Caco-2 (cell line): ENCODE data around the gene IMMP2L. TPM values are rescaled to one million over a fixed set of nuclear protein-coding genes. Genes with fewer than 3 reads are reported as not detected.

ENCODE experiments used
- BruUV-seq: library from RNA; stranded (reverse); fragments of 400-500 nt; replicated peaks from 2 replicates; lab custom pipeline; 2021; lab: Mats Ljungman, UMichigan
- CTCF ChIA-PET: fragments of 300-600 bp; sonication (Branson Sonifier 250); formaldehyde crosslinking; loops from one replicate; lab custom pipeline; 2022; ENCODE audit warnings: antibody characterized with exemption; lab: Charles Lee
- POLR2A ChIA-PET: fragments of 300-600 bp; sonication (Branson Sonifier 250); formaldehyde crosslinking; loops from one replicate; lab custom pipeline; 2022; ENCODE audit warnings: antibody characterized with exemption; lab: Charles Lee
- DNase-seq, 2 experiments: peaks; one replicate each; pipeline versions ENCODE4 v3.0.0 to v3.0.0-alpha.2; 2020 to 2022
- H3K27me3 ChIP-seq: replicated peaks from 2 replicates; pipeline ENCODE4 v1.6.0; 2011; ENCODE audit warnings: low read length; ENCODE audit not compliant: control insufficient read depth, insufficient read depth
- H3K36me3 ChIP-seq: 2 replicates; pipeline ENCODE4 v1.5.1; 2011; ENCODE audit warnings: low read length; ENCODE audit not compliant: control insufficient read depth, insufficient read depth
- H3K4me1 ChIP-seq: fragments of 250-450 bp; sonication (Bioruptor Pico); 2 replicates; pipeline ENCODE4 v1.5.1; 2020; ENCODE audit warnings: mild to moderate bottlenecking
- H3K4me3 ChIP-seq: 2 replicates; pipeline ENCODE4 v1.5.1; 2011; ENCODE audit warnings: low read depth, mild to moderate bottlenecking, control low read depth, low read length
- H3K9me3 ChIP-seq: fragments of 250-450 bp; sonication (Bioruptor Pico); 2 replicates; pipeline ENCODE4 v1.5.1; 2020; ENCODE audit warnings: mild to moderate bottlenecking, moderate library complexity
- H3K27ac Mint-ChIP-seq: one replicate; pipeline ENCODE4 v1.8.0; 2022; ENCODE audit warnings: mixed read lengths; ENCODE audit not compliant: unreplicated experiment
- H3K27me3 Mint-ChIP-seq: one replicate; pipeline ENCODE4 v1.8.0; 2022; ENCODE audit warnings: mixed read lengths; ENCODE audit not compliant: insufficient read depth, unreplicated experiment
- H3K36me3 Mint-ChIP-seq: one replicate; pipeline ENCODE4 v1.8.0; 2022; ENCODE audit warnings: mild to moderate bottlenecking, mixed read lengths; ENCODE audit not compliant: insufficient read depth, unreplicated experiment
- H3K4me1 Mint-ChIP-seq: one replicate; pipeline ENCODE4 v1.8.0; 2022; ENCODE audit warnings: low read depth, mixed read lengths; ENCODE audit not compliant: unreplicated experiment
- H3K4me3 Mint-ChIP-seq: one replicate; pipeline ENCODE4 v1.8.0; 2022; ENCODE audit warnings: mild to moderate bottlenecking, moderate library complexity, mixed read lengths; ENCODE audit not compliant: unreplicated experiment
- H3K9me3 Mint-ChIP-seq: one replicate; pipeline ENCODE4 v1.8.0; 2022; ENCODE audit warnings: mixed read lengths; ENCODE audit not compliant: unreplicated experiment
- intact Hi-C: fragments of 100-400 bp; cut with micrococcal nuclease; formaldehyde crosslinking; loops from one replicate; pipeline ENCODE4 v1.10.0; 2022; ENCODE audit not compliant: unreplicated experiment
- total RNA-seq: library from RNA; stranded (reverse); gene quantifications from 2 replicates; pipeline ENCODE4 v1.2.3, GENCODE V29; 2022
- TF ChIP-seq, protein P1 (sequence below), 2 experiments: fragments of 200-600 bp in 1 of 2; IDR thresholded peaks; 1 replicate in 1 of 2; 2 replicates in 1 of 2; pipeline versions ENCODE4 v1.5.1 to v1.8.0; 2011 to 2022; ENCODE audit warnings: antibody characterized with exemption in 1 of 2, control low read depth in 1 of 2, inconsistent platforms in 1 of 2, low read depth in 1 of 2, low read length in 1 of 2, mild to moderate bottlenecking in 1 of 2, moderate library complexity in 1 of 2; ENCODE audit not compliant: insufficient read depth in 1 of 2, severe bottlenecking in 1 of 2, unreplicated experiment in 1 of 2

IMMP2L gene
- total RNA-seq, 1 experiment from 2014 or later, result 9.5 TPM

DNA sequence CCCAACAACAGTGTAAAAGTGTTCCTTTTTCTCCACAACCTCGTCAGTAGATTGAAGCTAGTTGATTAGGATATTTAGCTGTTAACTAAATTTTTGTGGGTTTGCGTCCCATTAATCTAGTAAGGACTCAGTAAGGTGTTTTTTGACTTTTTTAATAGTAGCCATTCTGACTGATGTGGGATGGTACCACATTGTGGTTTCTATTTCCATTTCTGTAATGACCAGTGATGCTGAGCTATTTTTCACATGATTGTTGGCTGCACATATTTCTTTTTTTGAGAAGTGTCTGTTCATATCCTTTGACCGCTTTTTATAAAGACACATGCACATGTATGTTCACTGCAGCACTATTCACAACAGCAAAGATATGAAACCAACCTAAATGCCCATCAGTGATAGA is 476.9 kb downstream of the IMMP2L start:
- no peak overlapping the region for H3K4me3 Mint-ChIP-seq
- CTCF ChIA-PET, result no interaction called here
- H3K9me3 ChIP-seq, result no peaks in the 10 kb centered on the region
- BruUV-seq, result no TSS peak
- no peak overlapping the region for H3K27ac Mint-ChIP-seq
- H3K27me3 ChIP-seq, result no peaks in the 10 kb centered on the region
- H3K36me3 Mint-ChIP-seq, result no peaks in the 10 kb centered on the region
- H3K4me3 ChIP-seq, result no peak overlapping the region
- POLR2A ChIA-PET, result no interaction called here
- H3K27me3 Mint-ChIP-seq, result no peaks in the 10 kb centered on the region
- H3K4me1 ChIP-seq, result no peaks in the 10 kb centered on the region
- TF ChIP-seq, protein P1, sequence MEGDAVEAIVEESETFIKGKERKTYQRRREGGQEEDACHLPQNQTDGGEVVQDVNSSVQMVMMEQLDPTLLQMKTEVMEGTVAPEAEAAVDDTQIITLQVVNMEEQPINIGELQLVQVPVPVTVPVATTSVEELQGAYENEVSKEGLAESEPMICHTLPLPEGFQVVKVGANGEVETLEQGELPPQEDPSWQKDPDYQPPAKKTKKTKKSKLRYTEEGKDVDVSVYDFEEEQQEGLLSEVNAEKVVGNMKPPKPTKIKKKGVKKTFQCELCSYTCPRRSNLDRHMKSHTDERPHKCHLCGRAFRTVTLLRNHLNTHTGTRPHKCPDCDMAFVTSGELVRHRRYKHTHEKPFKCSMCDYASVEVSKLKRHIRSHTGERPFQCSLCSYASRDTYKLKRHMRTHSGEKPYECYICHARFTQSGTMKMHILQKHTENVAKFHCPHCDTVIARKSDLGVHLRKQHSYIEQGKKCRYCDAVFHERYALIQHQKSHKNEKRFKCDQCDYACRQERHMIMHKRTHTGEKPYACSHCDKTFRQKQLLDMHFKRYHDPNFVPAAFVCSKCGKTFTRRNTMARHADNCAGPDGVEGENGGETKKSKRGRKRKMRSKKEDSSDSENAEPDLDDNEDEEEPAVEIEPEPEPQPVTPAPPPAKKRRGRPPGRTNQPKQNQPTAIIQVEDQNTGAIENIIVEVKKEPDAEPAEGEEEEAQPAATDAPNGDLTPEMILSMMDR (IDR thresholded peaks at IDR 0.05; ENCODE audit: insufficient read depth in 1 of 2, low read depth in 1 of 2, low read length in 1 of 2, severe bottlenecking in 1 of 2, unreplicated experiment in 1 of 2), result no peak
- no peaks in the 10 kb centered on the region for H3K9me3 Mint-ChIP-seq
- H3K36me3 ChIP-seq, result no peaks in the 10 kb centered on the region
- DNase-seq, result no peak
- H3K4me1 Mint-ChIP-seq, result no peaks in the 10 kb centered on the region
- intact Hi-C loops, result no loop called here

DNA sequence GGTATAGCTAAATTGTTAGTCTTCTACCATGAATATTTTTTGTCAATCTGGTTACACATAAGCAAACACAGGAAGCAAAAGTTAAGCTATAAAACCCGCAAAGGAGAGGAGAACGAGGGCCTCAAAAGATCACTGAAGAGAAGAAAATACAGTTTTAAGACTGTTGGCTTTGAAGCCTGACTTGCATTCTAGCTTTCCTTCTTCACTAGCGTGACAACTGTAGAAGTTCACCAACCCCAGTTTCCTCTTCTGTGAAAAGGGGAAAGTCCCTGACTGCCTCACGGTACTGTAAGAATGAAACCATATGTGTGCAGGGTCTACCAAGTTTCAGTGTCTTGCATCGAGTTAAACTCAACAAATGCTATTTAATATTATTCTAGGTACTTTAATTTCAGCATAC is 478.9 kb downstream of the IMMP2L start:
- no peaks in the 10 kb centered on the region for H3K27me3 Mint-ChIP-seq

DNA sequence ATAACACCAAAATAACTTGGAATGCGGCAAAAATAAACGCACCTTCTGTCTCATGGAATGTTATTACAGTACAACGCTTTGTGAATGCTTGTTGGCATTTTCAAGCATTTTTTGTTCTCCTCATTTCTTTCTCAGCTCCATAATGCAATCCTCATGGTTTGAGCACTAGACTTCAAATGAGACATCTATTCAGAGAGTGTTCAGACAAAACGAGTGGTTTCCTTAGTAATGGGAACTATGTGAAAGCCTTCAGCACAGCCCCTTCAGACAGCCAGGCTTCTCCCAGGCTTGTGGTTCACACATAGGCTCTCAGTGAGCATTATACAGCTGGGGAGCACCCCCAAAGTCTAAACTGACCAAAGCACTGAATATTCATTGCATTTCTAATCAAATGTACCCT is 479.9 kb downstream of the IMMP2L start:
- H3K4me3 Mint-ChIP-seq, result no peak overlapping the region
- Histone ChIP-seq H3K27me3 (no peaks in the 10 kb centered on the region), H3K4me1 (no peaks in the 10 kb centered on the region), H3K36me3 (no peaks in the 10 kb centered on the region), H3K9me3 (no peaks in the 10 kb centered on the region), H3K4me3 (no peak overlapping the region)
- TF ChIP-seq, protein P1 (IDR thresholded peaks at IDR 0.05; ENCODE audit: insufficient read depth in 1 of 2, low read depth in 1 of 2, low read length in 1 of 2, severe bottlenecking in 1 of 2, unreplicated experiment in 1 of 2), result no peak
- H3K27me3 Mint-ChIP-seq, result no peaks in the 10 kb centered on the region
- intact Hi-C loops, result no loop called here
- H3K27ac Mint-ChIP-seq, result no peak overlapping the region
- BruUV-seq, result no TSS peak
- H3K4me1 Mint-ChIP-seq, result no peaks in the 10 kb centered on the region
- ChIA-PET CTCF (no interaction called here), POLR2A (no interaction called here)
- DNase-seq, result no peak
- H3K36me3 Mint-ChIP-seq, result no peaks in the 10 kb centered on the region
- no peaks in the 10 kb centered on the region for H3K9me3 Mint-ChIP-seq

More for the DNA sequence above, 478.9 kb downstream of the IMMP2L start:
- intact Hi-C loops, result no loop called here
- ChIA-PET POLR2A (no interaction called here), CTCF (no interaction called here)
- no peaks in the 10 kb centered on the region for H3K27me3 ChIP-seq
- Mint-ChIP-seq H3K9me3 (no peaks in the 10 kb centered on the region), H3K4me3 (no peak overlapping the region), H3K4me1 (no peaks in the 10 kb centered on the region), H3K27ac (no peak overlapping the region), H3K36me3 (no peaks in the 10 kb centered on the region)
- TF ChIP-seq, protein P1 (IDR thresholded peaks at IDR 0.05; ENCODE audit: insufficient read depth in 1 of 2, low read depth in 1 of 2, low read length in 1 of 2, severe bottlenecking in 1 of 2, unreplicated experiment in 1 of 2), result no peak
- no peak for DNase-seq
- H3K36me3 ChIP-seq, result no peaks in the 10 kb centered on the region
- no peaks in the 10 kb centered on the region for H3K9me3 ChIP-seq
- no peaks in the 10 kb centered on the region for H3K4me1 ChIP-seq
- no peak overlapping the region for H3K4me3 ChIP-seq
- no TSS peak for BruUV-seq
